ENCODE data around the gene L3MBTL4. TPM values are rescaled to one million over a fixed set of nuclear protein-coding genes. Genes with fewer than 3 reads are reported as not detected.

Gene L3MBTL4
- total and polyA plus RNA-seq, 4 donors: 2.3 to 15.0 (median 5.0) TPM

GRCh38 chr18:5914951-5915350, 499.8 kb downstream of the L3MBTL4 start:
- 82% methylated on average over 5 of the region's 5 CpGs for whole genome bisulfite sequencing

DNA sequence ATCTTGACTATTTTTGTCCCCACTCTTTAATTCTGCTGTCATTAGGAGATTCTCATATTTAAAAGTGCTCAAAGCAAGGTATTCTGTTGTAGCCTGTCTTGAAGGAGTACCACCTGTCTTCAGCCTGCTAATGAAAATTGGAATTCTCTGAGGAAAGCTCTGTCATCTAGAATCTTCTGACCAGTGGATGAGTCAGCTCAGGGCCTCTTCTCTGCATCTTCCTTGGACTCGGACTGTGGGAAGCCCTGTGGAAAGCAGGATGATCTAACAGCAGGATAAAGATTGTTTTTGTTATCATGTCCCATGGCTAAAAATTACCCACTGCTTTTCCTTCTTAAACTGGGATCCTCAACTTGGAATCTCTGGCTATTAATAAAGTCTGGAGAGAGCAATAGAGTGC, 500.7 kb downstream of the L3MBTL4 start:
- DNase-seq (ENCODE audit: low spot score): no peak
- TF ChIP-seq NR2F2 (IDR thresholded peaks at IDR 0.05) (no peak), FOXA1 (IDR thresholded peaks at IDR 0.05) (no peak)
- TF ChIP-seq, protein P1, sequence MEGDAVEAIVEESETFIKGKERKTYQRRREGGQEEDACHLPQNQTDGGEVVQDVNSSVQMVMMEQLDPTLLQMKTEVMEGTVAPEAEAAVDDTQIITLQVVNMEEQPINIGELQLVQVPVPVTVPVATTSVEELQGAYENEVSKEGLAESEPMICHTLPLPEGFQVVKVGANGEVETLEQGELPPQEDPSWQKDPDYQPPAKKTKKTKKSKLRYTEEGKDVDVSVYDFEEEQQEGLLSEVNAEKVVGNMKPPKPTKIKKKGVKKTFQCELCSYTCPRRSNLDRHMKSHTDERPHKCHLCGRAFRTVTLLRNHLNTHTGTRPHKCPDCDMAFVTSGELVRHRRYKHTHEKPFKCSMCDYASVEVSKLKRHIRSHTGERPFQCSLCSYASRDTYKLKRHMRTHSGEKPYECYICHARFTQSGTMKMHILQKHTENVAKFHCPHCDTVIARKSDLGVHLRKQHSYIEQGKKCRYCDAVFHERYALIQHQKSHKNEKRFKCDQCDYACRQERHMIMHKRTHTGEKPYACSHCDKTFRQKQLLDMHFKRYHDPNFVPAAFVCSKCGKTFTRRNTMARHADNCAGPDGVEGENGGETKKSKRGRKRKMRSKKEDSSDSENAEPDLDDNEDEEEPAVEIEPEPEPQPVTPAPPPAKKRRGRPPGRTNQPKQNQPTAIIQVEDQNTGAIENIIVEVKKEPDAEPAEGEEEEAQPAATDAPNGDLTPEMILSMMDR (IDR thresholded peaks at IDR 0.05; ENCODE audit: low read depth, low read length, missing input control): no peak
- TF ChIP-seq, protein P2, sequence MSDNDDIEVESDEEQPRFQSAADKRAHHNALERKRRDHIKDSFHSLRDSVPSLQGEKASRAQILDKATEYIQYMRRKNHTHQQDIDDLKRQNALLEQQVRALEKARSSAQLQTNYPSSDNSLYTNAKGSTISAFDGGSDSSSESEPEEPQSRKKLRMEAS (IDR thresholded peaks at IDR 0.05): no peak
- no peak overlapping the region for H3K27ac ChIP-seq (ENCODE audit: low read depth in 1 of 2, low read length in 2 of 2)
- no peaks in the 10 kb centered on the region for H3K9me3 ChIP-seq (ENCODE audit: control insufficient read depth in 4 of 4, low read length in 3 of 4)
- H3K9ac ChIP-seq (ENCODE audit: low read depth in 1 of 2, low read length in 2 of 2): no peak overlapping the region
- no peaks in the 10 kb centered on the region for H3K27me3 ChIP-seq (ENCODE audit: control insufficient read depth in 4 of 4, insufficient read depth in 4 of 4, low read length in 3 of 4)
- H3K36me3 ChIP-seq (ENCODE audit: control insufficient read depth in 4 of 4, insufficient read depth in 3 of 4, low read depth in 1 of 4, low read length in 3 of 4): no peaks in the 10 kb centered on the region
- no peak overlapping the region for H3K4me3 ChIP-seq (ENCODE audit: low read depth in 1 of 3, low read length in 3 of 3)
- H3K4me1 ChIP-seq (ENCODE audit: control insufficient read depth in 4 of 4, insufficient read depth in 4 of 4, low read length in 3 of 4): no peaks in the 10 kb centered on the region
- WGBS: 78% methylated on average over 1 of the region's 1 CpG

More at GRCh38 chr18:5914951-5915350, 499.8 kb downstream of the L3MBTL4 start:
- Histone ChIP-seq H3K27me3 (ENCODE audit: control insufficient read depth in 4 of 4, insufficient read depth in 4 of 4, low read length in 3 of 4) (no peaks in the 10 kb centered on the region), H3K36me3 (ENCODE audit: control insufficient read depth in 4 of 4, insufficient read depth in 3 of 4, low read depth in 1 of 4, low read length in 3 of 4) (no peaks in the 10 kb centered on the region), H3K4me1 (ENCODE audit: control insufficient read depth in 4 of 4, insufficient read depth in 4 of 4, low read length in 3 of 4) (no peaks in the 10 kb centered on the region), H3K9me3 (ENCODE audit: control insufficient read depth in 4 of 4, low read length in 3 of 4) (no peaks in the 10 kb centered on the region), H3K4me3 (ENCODE audit: low read depth in 1 of 3, low read length in 3 of 3) (no peak overlapping the region), H3K9ac (ENCODE audit: low read depth in 1 of 2, low read length in 2 of 2) (no peak overlapping the region), H3K27ac (ENCODE audit: low read depth in 1 of 2, low read length in 2 of 2) (no peak overlapping the region)
- TF ChIP-seq, protein P3, sequence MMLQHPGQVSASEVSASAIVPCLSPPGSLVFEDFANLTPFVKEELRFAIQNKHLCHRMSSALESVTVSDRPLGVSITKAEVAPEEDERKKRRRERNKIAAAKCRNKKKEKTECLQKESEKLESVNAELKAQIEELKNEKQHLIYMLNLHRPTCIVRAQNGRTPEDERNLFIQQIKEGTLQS (IDR thresholded peaks at IDR 0.05): no peak
- TF ChIP-seq REST (IDR thresholded peaks at IDR 0.05) (no peak), JUND (IDR thresholded peaks at IDR 0.05) (no peak), RXRA (IDR thresholded peaks at IDR 0.05) (no peak), FOXA1 (IDR thresholded peaks at IDR 0.05) (no peak), NR2F2 (IDR thresholded peaks at IDR 0.05) (no peak), HNF4G (IDR thresholded peaks at IDR 0.05) (no peak)
- TF ChIP-seq, protein P4, sequence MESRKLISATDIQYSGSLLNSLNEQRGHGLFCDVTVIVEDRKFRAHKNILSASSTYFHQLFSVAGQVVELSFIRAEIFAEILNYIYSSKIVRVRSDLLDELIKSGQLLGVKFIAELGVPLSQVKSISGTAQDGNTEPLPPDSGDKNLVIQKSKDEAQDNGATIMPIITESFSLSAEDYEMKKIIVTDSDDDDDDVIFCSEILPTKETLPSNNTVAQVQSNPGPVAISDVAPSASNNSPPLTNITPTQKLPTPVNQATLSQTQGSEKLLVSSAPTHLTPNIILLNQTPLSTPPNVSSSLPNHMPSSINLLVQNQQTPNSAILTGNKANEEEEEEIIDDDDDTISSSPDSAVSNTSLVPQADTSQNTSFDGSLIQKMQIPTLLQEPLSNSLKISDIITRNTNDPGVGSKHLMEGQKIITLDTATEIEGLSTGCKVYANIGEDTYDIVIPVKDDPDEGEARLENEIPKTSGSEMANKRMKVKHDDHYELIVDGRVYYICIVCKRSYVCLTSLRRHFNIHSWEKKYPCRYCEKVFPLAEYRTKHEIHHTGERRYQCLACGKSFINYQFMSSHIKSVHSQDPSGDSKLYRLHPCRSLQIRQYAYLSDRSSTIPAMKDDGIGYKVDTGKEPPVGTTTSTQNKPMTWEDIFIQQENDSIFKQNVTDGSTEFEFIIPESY (IDR thresholded peaks at IDR 0.05): no peak
- TF ChIP-seq, protein P1 (IDR thresholded peaks at IDR 0.05; ENCODE audit: low read depth, low read length, missing input control): no peak
- DNase-seq (ENCODE audit: low spot score): no peak

All from liver (tissue), 9 donors.